NT2/D1 (cell line): ENCODE results near the gene CTNNA3.

Experiments used
- DNase-seq: peaks from one replicate; pipeline ENCODE4 v3.0.0-alpha.2; 2011; ENCODE audit warnings: low read depth, low spot score
- H3K27me3 ChIP-seq: 2 replicates; pipeline ENCODE4 v1.6.0; 2011; ENCODE audit warnings: mild to moderate bottlenecking; ENCODE audit not compliant: insufficient read length, insufficient read depth
- H3K36me3 ChIP-seq: 2 replicates; pipeline ENCODE4 v1.6.1; 2011; ENCODE audit warnings: mild to moderate bottlenecking, low read length, mixed read lengths; ENCODE audit not compliant: insufficient read depth, insufficient read length
- H3K4me1 ChIP-seq: 2 replicates; pipeline ENCODE4 v1.5.1; 2011; ENCODE audit not compliant: insufficient read depth, insufficient read length
- H3K4me3 ChIP-seq: 2 replicates; pipeline ENCODE4 v1.5.1; 2011; ENCODE audit warnings: low read depth; ENCODE audit not compliant: insufficient read length
- H3K9ac ChIP-seq: 2 replicates; pipeline ENCODE4 v1.6.0; 2011; ENCODE audit warnings: low read depth; ENCODE audit not compliant: insufficient read length
- H3K9me3 ChIP-seq: 2 replicates; pipeline ENCODE4 v1.5.1; 2011; ENCODE audit warnings: mild to moderate bottlenecking, low read length; ENCODE audit not compliant: insufficient read depth
- SUZ12 ChIP-seq: IDR thresholded peaks from 2 replicates; pipeline ENCODE4 v1.6.1; 2011; ENCODE audit not compliant: insufficient read length, insufficient read depth; ENCODE audit errors: extremely low read depth
- YY1 ChIP-seq: IDR thresholded peaks from 2 replicates; pipeline ENCODE4 v1.6.1; 2011; ENCODE audit not compliant: insufficient read length, insufficient read depth
- ZNF274 ChIP-seq: IDR thresholded peaks from 2 replicates; pipeline ENCODE4 v1.6.1; 2011; ENCODE audit warnings: mild to moderate bottlenecking, low read depth, low read length

The CTNNA3 gene

GRCh38 chr10:65910209-65910608 is 1785.8 kb downstream of the CTNNA3 start:
- Histone ChIP-seq H3K9ac (no peak overlapping the region), H3K4me1 (no peaks in the 10 kb centered on the region), H3K36me3 (no peaks in the 10 kb centered on the region), H3K4me3 (no peak overlapping the region), H3K27me3 (no peaks in the 10 kb centered on the region), H3K9me3 (no peaks in the 10 kb centered on the region)
- TF ChIP-seq YY1 = no peak
- TF ChIP-seq SUZ12 = no peak
- no peak for TF ChIP-seq ZNF274
- DNase-seq = no peak

- H3K9ac ChIP-seq = no peak overlapping the region
- no peaks in the 10 kb centered on the region for H3K4me1 ChIP-seq
- no peak overlapping the region for H3K4me3 ChIP-seq
- H3K36me3 ChIP-seq = no peaks in the 10 kb centered on the region
- no peak for DNase-seq
- no peak for TF ChIP-seq SUZ12
- TF ChIP-seq ZNF274 = no peak
- TF ChIP-seq YY1 = no peak
- no peaks in the 10 kb centered on the region for H3K27me3 ChIP-seq
- no peaks in the 10 kb centered on the region for H3K9me3 ChIP-seq
Observed at GRCh38 chr10:65907199-65907712, 1788.7 kb downstream of the CTNNA3 start.

DNA sequence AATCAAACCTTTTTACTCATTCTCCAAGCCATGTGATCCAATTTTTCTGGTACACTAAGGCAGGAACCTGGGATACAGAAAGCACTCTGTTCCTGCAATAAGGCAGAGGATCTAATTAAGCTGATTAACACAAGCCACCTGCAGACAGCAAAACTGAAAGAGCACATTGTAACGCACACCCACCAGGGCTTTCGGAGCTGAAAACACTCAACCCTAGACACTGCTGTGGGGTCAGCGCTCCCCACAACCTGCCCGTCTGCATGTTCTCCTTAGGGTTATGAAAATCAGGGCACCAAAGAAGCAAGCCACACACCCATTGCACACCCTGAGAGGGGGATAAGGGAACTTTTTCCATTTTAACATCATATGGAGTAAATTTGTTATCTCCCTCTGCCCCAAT is 1792.4 kb downstream of the CTNNA3 start:
- Histone ChIP-seq H3K9ac (no peak overlapping the region), H3K9me3 (no peaks in the 10 kb centered on the region), H3K4me1 (no peaks in the 10 kb centered on the region), H3K4me3 (no peak overlapping the region), H3K27me3 (no peaks in the 10 kb centered on the region), H3K36me3 (no peaks in the 10 kb centered on the region)
- no peak for TF ChIP-seq ZNF274
- TF ChIP-seq YY1 = no peak
- TF ChIP-seq SUZ12 = no peak
- no peak for DNase-seq

DNA sequence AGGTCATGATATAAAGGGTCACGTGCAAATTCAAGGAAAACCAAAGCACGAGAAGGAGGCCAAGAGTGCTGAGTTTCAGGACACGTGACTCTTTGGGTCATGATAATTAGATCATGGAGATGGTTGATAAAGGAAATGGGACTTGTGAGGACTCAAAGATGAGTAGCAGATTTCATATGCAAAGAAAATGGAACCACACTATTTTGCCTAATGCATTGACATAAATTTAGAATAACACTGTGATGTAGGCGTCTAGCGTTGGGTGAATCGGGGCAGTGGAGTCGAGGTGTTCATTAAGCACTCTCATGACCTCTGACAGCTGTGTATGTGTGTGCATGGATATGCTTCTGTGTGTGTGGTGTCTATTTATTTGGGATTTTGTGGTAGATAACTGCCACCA is 1795.7 kb downstream of the CTNNA3 start:
- no peak overlapping the region for H3K4me3 ChIP-seq
- DNase-seq = no peak
- H3K36me3 ChIP-seq = no peaks in the 10 kb centered on the region
- no peaks in the 10 kb centered on the region for H3K9me3 ChIP-seq
- TF ChIP-seq ZNF274 (no peak), YY1 (no peak), SUZ12 (no peak)
- no peaks in the 10 kb centered on the region for H3K4me1 ChIP-seq
- no peak overlapping the region for H3K9ac ChIP-seq
- H3K27me3 ChIP-seq = no peaks in the 10 kb centered on the region

GRCh38 chr10:65898055-65898454 is 1797.9 kb downstream of the CTNNA3 start:
- TF ChIP-seq YY1 (no peak), ZNF274 (no peak), SUZ12 (no peak)
- H3K9me3 ChIP-seq = no peaks in the 10 kb centered on the region
- no peak overlapping the region for H3K4me3 ChIP-seq
- no peaks in the 10 kb centered on the region for H3K36me3 ChIP-seq
- no peak overlapping the region for H3K9ac ChIP-seq
- no peak for DNase-seq
- H3K4me1 ChIP-seq = no peaks in the 10 kb centered on the region
- H3K27me3 ChIP-seq = no peaks in the 10 kb centered on the region

DNA sequence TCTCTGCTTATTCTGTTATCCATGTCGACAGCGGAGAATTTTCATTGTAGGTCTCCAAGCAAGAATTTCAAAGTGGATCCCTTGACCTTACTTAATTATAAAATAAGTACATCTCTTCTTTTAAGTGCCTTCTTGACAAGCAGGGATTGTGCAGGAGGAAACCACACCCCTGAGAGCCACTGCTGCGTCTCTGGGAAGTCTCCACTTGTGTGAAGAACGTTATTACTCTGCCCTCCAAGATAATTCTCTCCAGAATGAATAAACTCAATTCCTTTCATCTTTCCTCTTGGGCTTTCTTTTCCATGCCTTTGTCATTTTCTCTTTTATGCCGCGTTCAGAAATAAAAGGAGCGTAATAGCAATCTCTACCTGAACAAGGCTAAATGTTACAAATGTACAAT is 1801.0 kb downstream of the CTNNA3 start:
- no peak overlapping the region for H3K9ac ChIP-seq
- no peaks in the 10 kb centered on the region for H3K27me3 ChIP-seq
- no peak for TF ChIP-seq ZNF274
- H3K4me3 ChIP-seq = no peak overlapping the region
- H3K36me3 ChIP-seq = no peaks in the 10 kb centered on the region
- H3K4me1 ChIP-seq = no peaks in the 10 kb centered on the region
- no peak for DNase-seq
- H3K9me3 ChIP-seq = no peaks in the 10 kb centered on the region

- no peak for TF ChIP-seq SUZ12
- no peak for TF ChIP-seq ZNF274
- no peak for TF ChIP-seq YY1
- H3K9ac ChIP-seq = no peak overlapping the region
Observed at GRCh38 chr10:65894379-65894778, 1801.6 kb downstream of the CTNNA3 start.

GRCh38 chr10:65893676-65894075 is 1802.3 kb downstream of the CTNNA3 start:
- H3K27me3 ChIP-seq = no peaks in the 10 kb centered on the region
- no peak overlapping the region for H3K4me3 ChIP-seq
- H3K9me3 ChIP-seq = no peaks in the 10 kb centered on the region
- TF ChIP-seq SUZ12 = no peak
- no peak for TF ChIP-seq YY1
- no peak for TF ChIP-seq ZNF274
- H3K36me3 ChIP-seq = no peaks in the 10 kb centered on the region
- DNase-seq = no peak
- no peaks in the 10 kb centered on the region for H3K4me1 ChIP-seq
- H3K9ac ChIP-seq = no peak overlapping the region

More at GRCh38 chr10:65894379-65894778, 1801.6 kb downstream of the CTNNA3 start:
- Histone ChIP-seq H3K36me3 (no peaks in the 10 kb centered on the region), H3K4me1 (no peaks in the 10 kb centered on the region), H3K4me3 (no peak overlapping the region), H3K9me3 (no peaks in the 10 kb centered on the region), H3K27me3 (no peaks in the 10 kb centered on the region)
- no peak for DNase-seq
